H9 (cell line): Measurements from ENCODE around the gene AP1AR. TPM values are rescaled to one million over a fixed set of nuclear protein-coding genes. Genes with fewer than 3 reads are reported as not detected.

ENCODE experiments used
- DNase-seq: peaks from one replicate; pipeline ENCODE4 v3.0.0-alpha.2; 2017
- H2AFZ ChIP-seq: one replicate; pipeline ENCODE4 v1.6.1; 2013; ENCODE audit warnings: mild to moderate bottlenecking, low read length, control low read depth, moderate library complexity
- H2AK5ac ChIP-seq: 2 replicates; pipeline ENCODE4 v1.6.1; 2013; ENCODE audit warnings: low read length, control low read depth, mixed read lengths; ENCODE audit not compliant: insufficient read length
- H2BK120ac ChIP-seq: one replicate; pipeline ENCODE4 v1.6.1; 2013; ENCODE audit warnings: low read depth, mild to moderate bottlenecking, low read length, control low read depth, inconsistent platforms; ENCODE audit not compliant: poor library complexity, severe bottlenecking
- H2BK12ac ChIP-seq: 2 replicates; pipeline ENCODE4 v1.6.1; 2013; ENCODE audit warnings: low read length, control low read depth, mixed read lengths, low read depth; ENCODE audit not compliant: insufficient read length
- H2BK15ac ChIP-seq: 2 replicates; pipeline ENCODE4 v1.6.1; 2013; ENCODE audit warnings: low read depth, low read length, control low read depth
- H2BK20ac ChIP-seq: one replicate; pipeline ENCODE4 v1.6.1; 2013; ENCODE audit warnings: low read depth, mild to moderate bottlenecking, low read length, control low read depth, inconsistent platforms; ENCODE audit not compliant: poor library complexity, severe bottlenecking
- H2BK5ac ChIP-seq: 2 replicates; pipeline ENCODE4 v1.6.1; 2013; ENCODE audit warnings: low read length, control low read depth, mixed read lengths; ENCODE audit not compliant: insufficient read length
- H3K14ac ChIP-seq: 2 replicates; pipeline ENCODE4 v1.6.1; 2013; ENCODE audit warnings: low read length, control low read depth; ENCODE audit not compliant: insufficient read depth
- H3K18ac ChIP-seq: 2 replicates; pipeline ENCODE4 v1.6.1; 2013; ENCODE audit warnings: low read depth, mild to moderate bottlenecking, mixed read lengths, low read length, control low read depth; ENCODE audit not compliant: insufficient read length
- H3K23ac ChIP-seq: 2 replicates; pipeline ENCODE4 v1.6.1; 2013; ENCODE audit warnings: low read length, control low read depth, mixed read lengths, low read depth; ENCODE audit not compliant: insufficient read length
- H3K23me2 ChIP-seq: 2 replicates; pipeline ENCODE4 v1.6.1; 2013; ENCODE audit warnings: low read depth, mild to moderate bottlenecking, mixed read lengths, low read length, control low read depth; ENCODE audit not compliant: insufficient read length, poor library complexity, severe bottlenecking
- H3K27ac ChIP-seq: 2 replicates; pipeline ENCODE4 v1.5.1; 2013; ENCODE audit warnings: low read length, control low read depth, mixed read lengths, low read depth; ENCODE audit not compliant: insufficient read length
- H3K27me3 ChIP-seq: 2 replicates; pipeline ENCODE4 v1.6.1; 2013; ENCODE audit warnings: low read length, control low read depth, inconsistent platforms; ENCODE audit not compliant: insufficient read depth
- H3K4ac ChIP-seq: 2 replicates; pipeline ENCODE4 v1.6.1; 2013; ENCODE audit warnings: low read depth, mild to moderate bottlenecking, control low read depth, inconsistent platforms, low read length, moderate library complexity
- H3K4me1 ChIP-seq: 2 replicates; pipeline ENCODE4 v1.6.1; 2013; ENCODE audit warnings: low read length, control low read depth, inconsistent platforms; ENCODE audit not compliant: insufficient read depth
- H3K4me2 ChIP-seq: 2 replicates; pipeline ENCODE4 v1.6.1; 2013; ENCODE audit warnings: low read length, control low read depth, mixed read lengths; ENCODE audit not compliant: insufficient read length, insufficient read depth
- H3K56ac ChIP-seq: 2 replicates; pipeline ENCODE4 v1.6.1; 2013; ENCODE audit warnings: low read depth, mild to moderate bottlenecking, mixed read lengths, low read length, control low read depth; ENCODE audit not compliant: insufficient read length
- H3K79me1 ChIP-seq: 2 replicates; pipeline ENCODE4 v1.6.1; 2013; ENCODE audit warnings: low read depth, mild to moderate bottlenecking, moderate library complexity, low read length, control low read depth, inconsistent platforms; ENCODE audit not compliant: insufficient read depth, poor library complexity, severe bottlenecking
- H3K79me2 ChIP-seq: 2 replicates; pipeline ENCODE4 v1.6.1; 2013; ENCODE audit warnings: low read length, control low read depth, inconsistent platforms; ENCODE audit not compliant: insufficient read depth
- H3K9ac ChIP-seq: 2 replicates; pipeline ENCODE4 v1.6.1; 2013; ENCODE audit warnings: low read length, control low read depth, mixed read lengths; ENCODE audit not compliant: insufficient read length; ENCODE audit errors: extremely low read depth
- H3K9me3 ChIP-seq: one replicate; pipeline ENCODE4 v1.6.1; 2013; ENCODE audit warnings: low read depth, low read length, inconsistent platforms; ENCODE audit not compliant: control insufficient read depth
- H3T11ph ChIP-seq: one replicate; pipeline ENCODE4 v1.6.1; 2013; ENCODE audit warnings: mild to moderate bottlenecking, low read length, control low read depth, inconsistent platforms
- H4K20me1 ChIP-seq: one replicate; pipeline ENCODE4 v1.6.1; 2013; ENCODE audit not compliant: control insufficient read depth, insufficient read length, insufficient read depth
- H4K5ac ChIP-seq: 2 replicates; pipeline ENCODE4 v1.6.1; 2013; ENCODE audit warnings: low read depth, mild to moderate bottlenecking, mixed read lengths, low read length, control low read depth; ENCODE audit not compliant: insufficient read length
- H4K8ac ChIP-seq: replicated peaks from 2 replicates; pipeline ENCODE4 v1.6.1; 2013; ENCODE audit warnings: low read length, control low read depth, mixed read lengths, low read depth; ENCODE audit not compliant: insufficient read length
- H4K91ac ChIP-seq: 2 replicates; pipeline ENCODE4 v1.6.1; 2013; ENCODE audit warnings: low read depth, mild to moderate bottlenecking, moderate library complexity, mixed read lengths, low read length, control low read depth; ENCODE audit not compliant: insufficient read length
- H3K27ac Mint-ChIP-seq, 3 experiments: 2 replicates in 2 of 3; 3 replicates in 1 of 3; pipeline ENCODE4 v1.8.0; 2020 to 2021; ENCODE audit warnings: mixed read lengths in 3 of 3, mild to moderate bottlenecking in 1 of 3, moderate library complexity in 1 of 3
- H3K27me3 Mint-ChIP-seq: 2 replicates; pipeline ENCODE4 v1.8.0; 2021; ENCODE audit warnings: low read depth, mild to moderate bottlenecking, moderate library complexity, mixed read lengths
- H3K36me3 Mint-ChIP-seq, 3 experiments: 2 replicates in 2 of 3; 3 replicates in 1 of 3; pipeline ENCODE4 v1.8.0; 2020 to 2021; ENCODE audit warnings: low read depth in 3 of 3, mixed read lengths in 3 of 3; ENCODE audit not compliant: insufficient read depth in 1 of 3
- H3K4me1 Mint-ChIP-seq, 2 experiments: 2 replicates each; pipeline ENCODE4 v1.8.0; 2020; ENCODE audit warnings: mixed read lengths in 2 of 2
- H3K4me3 Mint-ChIP-seq, 2 experiments: 2 replicates in 1 of 2; 3 replicates in 1 of 2; pipeline ENCODE4 v1.8.0; 2020 to 2021; ENCODE audit warnings: mild to moderate bottlenecking in 2 of 2, mixed read lengths in 2 of 2, moderate library complexity in 1 of 2
- H3K9me3 Mint-ChIP-seq, 2 experiments: 2 replicates in 1 of 2; 3 replicates in 1 of 2; pipeline ENCODE4 v1.8.0; 2020; ENCODE audit warnings: mild to moderate bottlenecking in 2 of 2, mixed read lengths in 2 of 2, moderate library complexity in 1 of 2
- WGBS: extraction: QIAGEN DNeasy Blood & Tissue Kit; methylation state at CpG from one replicate; pipeline ENCODE4 v1.1.7; 2013; ENCODE audit warnings: missing lambda C conversion rate, low lambda C conversion rate, mixed read lengths; ENCODE audit not compliant: insufficient read length; ENCODE audit errors: extremely low coverage; 5-methylcytosine and 5-hydroxymethylcytosine counted together
- total RNA-seq: library from RNA; stranded (reverse); gene quantifications from 2 replicates; pipeline ENCODE4 v1.2.1, GENCODE V29; 2021
- TF ChIP-seq, protein P1 (sequence below): fragments of 200-600 bp; sonication (generic); conservative IDR thresholded peaks from 3 replicates; pipeline ENCODE4 v1.8.0; 2021; ENCODE audit warnings: antibody characterized with exemption, mild to moderate bottlenecking

The AP1AR gene
- total RNA-seq, 1 experiment from 2014 or later, result 24.2 TPM

DNA sequence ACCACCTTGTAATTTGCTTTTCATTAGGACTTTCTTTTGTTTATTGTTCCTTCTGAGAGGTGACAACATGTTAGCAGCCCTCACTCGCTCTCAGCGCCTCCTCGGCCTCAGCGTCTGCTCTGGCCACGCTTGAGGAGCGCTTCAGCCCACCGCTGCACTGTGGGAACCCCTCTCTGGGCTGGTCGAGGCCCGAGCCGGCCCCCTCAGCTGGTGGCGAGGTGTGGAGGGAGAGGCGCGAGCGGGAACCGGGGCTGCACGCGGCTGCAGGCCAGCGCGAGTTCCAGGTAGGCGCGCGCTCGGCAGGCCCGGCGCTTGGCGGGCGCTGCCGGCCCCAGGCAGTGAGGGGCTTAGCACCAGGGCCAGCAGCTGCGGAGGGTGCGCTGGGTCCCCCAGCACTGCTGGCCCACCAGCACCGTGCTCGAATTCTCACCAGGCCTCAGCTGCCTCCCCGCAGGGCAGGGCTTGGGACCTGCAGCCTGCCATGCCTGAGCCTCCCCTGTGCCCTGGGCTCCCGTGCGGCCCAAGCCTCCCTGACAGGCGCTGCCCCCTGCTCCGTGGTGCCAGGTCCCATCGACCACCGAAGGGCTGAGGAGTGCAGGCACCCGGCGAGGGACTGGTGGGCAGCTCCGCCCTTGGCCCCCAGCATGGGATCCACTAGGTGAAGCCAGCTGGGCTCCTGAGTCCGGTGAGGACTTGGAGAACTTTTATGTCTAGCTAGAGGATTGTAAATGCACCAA lies 9.2 kb upstream of the AP1AR start:
- H3K4ac ChIP-seq, result no peak overlapping the region
- no peaks in the 10 kb centered on the region for H3K9me3 ChIP-seq
- no peak overlapping the region for H2AK5ac ChIP-seq
- no peak overlapping the region for H2BK20ac ChIP-seq
- no peak overlapping the region for H3K27ac Mint-ChIP-seq
- no peak overlapping the region for H3K23ac ChIP-seq
- no peak for DNase-seq
- no peak overlapping the region for H3K14ac ChIP-seq
- TF ChIP-seq, protein P1, sequence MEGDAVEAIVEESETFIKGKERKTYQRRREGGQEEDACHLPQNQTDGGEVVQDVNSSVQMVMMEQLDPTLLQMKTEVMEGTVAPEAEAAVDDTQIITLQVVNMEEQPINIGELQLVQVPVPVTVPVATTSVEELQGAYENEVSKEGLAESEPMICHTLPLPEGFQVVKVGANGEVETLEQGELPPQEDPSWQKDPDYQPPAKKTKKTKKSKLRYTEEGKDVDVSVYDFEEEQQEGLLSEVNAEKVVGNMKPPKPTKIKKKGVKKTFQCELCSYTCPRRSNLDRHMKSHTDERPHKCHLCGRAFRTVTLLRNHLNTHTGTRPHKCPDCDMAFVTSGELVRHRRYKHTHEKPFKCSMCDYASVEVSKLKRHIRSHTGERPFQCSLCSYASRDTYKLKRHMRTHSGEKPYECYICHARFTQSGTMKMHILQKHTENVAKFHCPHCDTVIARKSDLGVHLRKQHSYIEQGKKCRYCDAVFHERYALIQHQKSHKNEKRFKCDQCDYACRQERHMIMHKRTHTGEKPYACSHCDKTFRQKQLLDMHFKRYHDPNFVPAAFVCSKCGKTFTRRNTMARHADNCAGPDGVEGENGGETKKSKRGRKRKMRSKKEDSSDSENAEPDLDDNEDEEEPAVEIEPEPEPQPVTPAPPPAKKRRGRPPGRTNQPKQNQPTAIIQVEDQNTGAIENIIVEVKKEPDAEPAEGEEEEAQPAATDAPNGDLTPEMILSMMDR, result no peak
- peaks cover 0 to 6% (median 5%) of the 10 kb centered on the region in 3 experiments; a peak in 4 of 7 replicates for H3K36me3 Mint-ChIP-seq
- no CpG with 5 or more reads among the region's 43 CpGs for WGBS
- no peak overlapping the region for H3K9ac ChIP-seq
- no peak overlapping the region for H3T11ph ChIP-seq
- no peak overlapping the region for H2BK12ac ChIP-seq
- no peaks in the 10 kb centered on the region for H4K20me1 ChIP-seq
- no peak overlapping the region for H2AFZ ChIP-seq
- no peak overlapping the region for H3K18ac ChIP-seq
- H3K9me3 Mint-ChIP-seq, result peaks cover 9 to 12% of the 10 kb centered on the region in 2 experiments; a peak in 3 of 5 replicates
- H3K56ac ChIP-seq, result no peak overlapping the region
- no peaks in the 10 kb centered on the region for H3K4me1 ChIP-seq
- no peaks in the 10 kb centered on the region for H3K27me3 ChIP-seq
- no peaks in the 10 kb centered on the region for H3K23me2 ChIP-seq
- no peak overlapping the region for H4K91ac ChIP-seq
- H2BK120ac ChIP-seq, result no peak overlapping the region
- no peak overlapping the region for H3K4me3 Mint-ChIP-seq
- no peaks in the 10 kb centered on the region for H3K79me2 ChIP-seq
- H4K5ac ChIP-seq, result no peak overlapping the region
- no peak overlapping the region for H2BK15ac ChIP-seq
- H3K27me3 Mint-ChIP-seq, result no peaks in the 10 kb centered on the region; the same call in 1 of the 2 replicates
- no peaks in the 10 kb centered on the region for H3K4me1 Mint-ChIP-seq
- no peak overlapping the region for H3K27ac ChIP-seq
- H2BK5ac ChIP-seq, result no peak overlapping the region
- no peak overlapping the region for H4K8ac ChIP-seq
- no peak overlapping the region for H3K4me2 ChIP-seq
- no peaks in the 10 kb centered on the region for H3K79me1 ChIP-seq
